Right forelimb (tissue), 1 donor: ENCODE measurements around the gene TNFRSF11A.

ENCODE experiments used
- DNase-seq: peaks from one replicate; pipeline ENCODE4 v3.0.0-alpha.2; 2018

TNFRSF11A gene

DNA sequence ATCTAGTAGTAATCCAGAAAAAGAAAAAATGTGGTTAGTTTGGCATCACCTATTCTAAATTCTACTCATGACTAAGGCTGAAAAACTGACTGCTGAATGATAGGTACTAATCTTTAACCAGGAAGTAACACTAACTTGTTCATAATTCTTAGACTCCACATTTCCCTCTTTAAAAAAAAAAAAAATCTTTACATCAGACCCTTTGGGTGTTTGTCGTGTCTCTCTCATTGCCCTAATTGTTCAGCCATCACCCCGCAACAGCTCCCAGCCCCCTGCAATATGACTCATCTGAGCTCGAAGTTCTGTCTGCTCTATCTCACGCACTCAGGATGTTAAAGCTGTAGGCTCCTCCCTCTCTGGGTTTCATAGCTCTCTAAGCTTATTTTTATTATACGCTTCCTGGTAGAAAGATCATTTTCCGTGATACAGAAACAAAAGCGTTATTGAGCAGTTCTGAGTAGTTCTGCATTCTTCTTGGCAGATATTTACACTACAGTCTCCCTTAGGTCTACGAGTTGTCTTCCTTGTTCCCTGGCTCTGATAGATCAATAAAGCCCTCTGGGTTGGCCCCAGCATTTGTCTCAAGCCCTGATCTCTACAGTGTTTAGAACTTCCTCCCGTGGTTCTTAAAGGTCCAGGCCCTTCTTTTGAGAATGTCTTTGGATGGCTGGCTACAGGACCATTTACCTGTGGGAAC is 95.6 kb downstream of the TNFRSF11A start:
- DNase-seq, result no peak

DNA sequence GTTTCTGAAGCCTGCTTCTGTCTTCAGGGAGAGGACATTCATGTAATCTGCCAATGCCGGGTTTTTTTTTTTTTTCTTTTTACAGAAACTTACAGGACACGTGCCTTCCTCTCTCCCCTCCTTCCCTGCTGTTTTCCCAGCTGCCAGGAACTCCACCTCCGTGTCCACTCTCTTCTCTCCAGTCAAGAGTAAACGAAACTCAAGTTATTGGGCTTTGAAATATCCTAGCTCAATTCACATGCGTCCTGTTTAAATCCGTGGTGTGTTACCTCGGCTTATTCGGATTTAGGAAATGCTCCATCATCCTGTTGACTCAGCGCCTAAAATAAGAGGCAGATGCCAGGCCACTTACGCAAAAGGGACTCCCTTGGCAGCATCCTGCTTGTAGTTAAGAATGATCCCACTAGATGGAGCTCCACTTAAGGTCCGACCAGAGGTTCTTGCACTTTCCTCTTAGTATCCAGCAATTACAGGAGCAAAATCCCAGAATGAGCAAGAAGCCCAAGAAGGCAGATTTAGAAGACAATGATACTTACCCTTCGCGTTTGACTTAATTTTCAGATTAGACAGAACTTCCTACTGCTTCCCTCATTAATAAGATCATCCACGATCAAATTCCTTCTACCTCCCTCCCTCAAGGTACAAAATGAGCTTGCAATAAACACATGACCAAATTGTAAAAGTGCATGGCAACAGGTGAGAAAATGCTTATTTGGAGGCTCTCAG is 100.5 kb downstream of the TNFRSF11A start:
- DNase-seq, result peak; percentile 86

DNA sequence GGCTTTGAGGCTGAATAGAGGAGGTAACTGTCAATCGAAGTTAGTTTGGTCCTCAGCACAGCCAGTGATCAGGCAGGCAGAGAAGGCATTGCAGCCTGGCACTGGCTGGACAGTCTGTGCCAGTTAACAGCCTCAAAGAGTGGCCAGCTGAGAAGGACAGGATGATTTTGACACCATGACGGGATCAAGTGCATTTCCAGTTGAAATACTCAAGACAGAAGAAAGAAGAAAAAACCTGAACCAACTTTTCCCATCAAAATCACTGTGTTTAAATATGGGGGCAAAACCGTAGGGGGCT is 101.0 kb downstream of the TNFRSF11A start:
- DNase-seq, result no peak

DNA sequence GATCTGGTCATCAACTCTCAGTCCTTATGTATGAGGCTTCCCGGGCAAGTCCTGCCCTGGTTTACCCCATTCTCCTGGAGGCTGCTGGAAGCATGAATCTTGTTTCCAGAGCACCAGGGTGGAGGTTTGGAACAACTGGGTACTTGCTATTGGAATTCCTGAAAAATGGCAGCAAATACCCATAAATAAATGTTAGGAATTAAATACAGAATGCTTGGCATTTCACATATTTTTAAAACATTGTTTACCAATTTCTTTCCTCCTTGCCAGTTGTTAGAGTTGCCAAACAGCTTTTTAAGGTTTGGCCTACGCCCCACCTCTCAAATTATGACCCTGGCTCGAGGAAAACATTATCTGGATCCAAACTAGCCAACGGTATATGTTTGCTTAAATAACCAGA is 107.1 kb downstream of the TNFRSF11A start:
- no peak for DNase-seq

DNA sequence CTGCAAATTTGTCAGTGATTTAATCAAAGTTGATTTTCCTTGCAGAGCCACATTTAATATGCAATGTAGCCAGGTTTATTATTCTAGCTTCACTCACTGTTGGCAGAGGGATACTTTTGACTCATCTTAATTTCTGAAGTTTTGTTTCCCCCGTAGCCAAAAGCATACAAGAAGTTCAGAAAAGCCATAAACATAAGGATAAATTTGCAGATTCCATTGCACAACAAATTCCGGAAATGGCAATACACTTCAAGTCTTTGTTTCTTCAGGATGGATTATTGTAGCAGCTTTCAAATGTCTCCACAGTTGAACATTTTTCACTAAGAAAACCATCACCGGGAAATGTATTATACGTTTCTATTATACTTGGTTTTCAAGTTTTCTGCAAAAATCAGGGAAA is 109.7 kb downstream of the TNFRSF11A start:
- DNase-seq, result no peak

DNA sequence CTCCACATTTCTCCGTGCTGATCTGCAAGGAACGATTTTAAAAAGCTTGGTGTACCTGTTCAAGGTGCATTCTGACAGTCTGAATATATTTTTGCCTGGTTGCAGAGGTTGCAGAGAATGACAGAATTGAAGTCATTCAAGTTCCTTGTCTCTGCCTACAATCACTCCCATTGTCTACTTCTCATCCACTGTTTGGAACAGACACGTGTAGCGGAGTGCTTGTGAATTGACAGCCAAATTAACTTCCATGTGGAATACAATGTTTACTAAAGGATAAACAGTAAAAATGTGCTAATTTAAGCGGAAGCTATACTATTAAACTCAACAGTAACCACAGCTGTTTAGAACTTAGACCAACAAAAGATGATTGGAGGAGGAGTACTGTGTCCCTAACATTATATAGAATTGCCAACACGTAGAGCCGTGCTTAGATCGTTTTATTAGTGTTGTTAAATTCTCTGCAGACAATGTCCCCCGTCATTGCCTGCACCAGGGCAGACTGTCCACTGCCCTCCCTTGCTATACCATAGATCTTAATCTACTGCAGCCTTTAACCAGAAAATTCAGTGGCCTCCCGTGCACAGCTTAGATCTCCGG is 110.4 kb downstream of the TNFRSF11A start:
- no peak for DNase-seq

DNA sequence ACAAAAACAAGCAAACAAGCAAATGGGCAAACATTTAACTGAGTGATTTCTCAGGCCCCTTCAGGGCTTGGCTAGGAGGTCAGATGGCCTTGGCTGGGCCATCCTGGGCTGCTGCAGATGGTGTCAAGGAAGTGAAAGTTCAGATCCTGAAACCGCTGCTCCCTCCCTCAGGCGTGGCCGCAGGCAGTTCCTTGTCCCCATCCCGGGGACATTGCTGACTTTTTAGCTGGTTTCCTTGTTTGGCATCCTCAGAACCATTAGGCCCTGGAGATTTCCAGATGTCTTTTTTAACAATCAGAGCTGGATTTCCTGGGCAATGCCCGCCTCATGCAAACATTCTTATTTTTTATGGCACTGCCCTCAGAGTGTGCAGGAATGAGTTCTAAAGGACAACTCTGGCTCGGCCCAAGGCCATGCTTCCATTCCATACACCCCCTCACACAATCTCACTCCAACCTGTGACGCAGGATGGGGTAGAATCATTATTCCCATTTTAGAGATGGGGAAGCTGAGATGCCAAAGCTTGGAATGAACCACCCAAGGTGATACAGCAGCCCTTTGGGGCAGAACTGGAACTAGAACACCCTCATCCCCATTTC is 111.6 kb downstream of the TNFRSF11A start:
- no peak for DNase-seq

DNA sequence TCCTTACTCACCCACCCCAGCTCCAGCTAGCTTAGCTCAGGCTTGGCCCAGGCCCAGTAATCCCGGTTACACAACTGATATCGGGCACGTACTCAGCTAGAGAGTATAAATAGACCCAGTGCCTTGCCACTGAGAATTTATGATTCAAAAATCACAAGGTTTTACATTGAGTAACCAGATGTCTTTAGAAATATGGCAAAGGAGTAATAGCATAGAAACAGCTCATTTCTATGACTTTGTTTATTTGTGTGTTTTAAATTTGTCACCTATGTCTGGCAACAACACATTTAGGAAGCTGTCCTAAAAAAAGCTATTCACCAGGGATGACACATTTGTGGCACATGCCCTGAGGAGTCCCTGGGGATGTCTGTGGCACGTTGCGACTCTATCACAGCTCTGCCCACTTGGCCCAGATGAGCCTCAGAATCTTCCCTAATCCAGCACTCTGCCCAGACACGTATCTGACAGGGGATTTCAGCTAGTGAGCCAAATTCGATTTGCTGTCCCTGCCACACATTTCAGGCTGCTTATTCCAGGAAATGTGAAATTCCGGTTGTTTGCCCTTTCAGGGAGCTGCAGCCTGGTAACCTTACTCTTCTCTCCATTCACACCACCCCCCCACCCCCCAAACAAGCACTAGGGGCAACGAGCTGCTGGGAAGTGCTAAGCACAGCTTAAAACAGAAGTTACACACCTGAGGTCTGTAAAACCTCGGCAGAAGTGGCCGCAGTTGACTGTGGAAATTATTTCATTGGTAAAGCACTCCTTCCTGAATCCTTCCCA is 112.3 kb downstream of the TNFRSF11A start:
- DNase-seq, result no peak

DNA sequence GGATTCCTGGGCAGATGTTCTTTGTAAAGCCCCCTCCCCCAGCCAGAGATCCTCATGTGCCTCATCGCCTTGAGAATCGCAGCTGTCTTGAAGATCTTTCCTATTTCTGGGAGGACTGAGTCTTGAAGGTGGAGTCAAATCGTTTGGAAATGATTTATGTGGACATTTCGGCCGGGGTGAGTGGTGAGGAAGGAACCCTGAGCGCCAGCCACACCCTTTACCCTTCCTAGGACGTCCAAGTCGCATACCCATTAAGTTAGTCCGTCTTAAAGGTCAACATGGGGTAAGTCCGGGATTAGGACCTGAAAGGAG is 112.9 kb downstream of the TNFRSF11A start:
- no peak for DNase-seq

DNA sequence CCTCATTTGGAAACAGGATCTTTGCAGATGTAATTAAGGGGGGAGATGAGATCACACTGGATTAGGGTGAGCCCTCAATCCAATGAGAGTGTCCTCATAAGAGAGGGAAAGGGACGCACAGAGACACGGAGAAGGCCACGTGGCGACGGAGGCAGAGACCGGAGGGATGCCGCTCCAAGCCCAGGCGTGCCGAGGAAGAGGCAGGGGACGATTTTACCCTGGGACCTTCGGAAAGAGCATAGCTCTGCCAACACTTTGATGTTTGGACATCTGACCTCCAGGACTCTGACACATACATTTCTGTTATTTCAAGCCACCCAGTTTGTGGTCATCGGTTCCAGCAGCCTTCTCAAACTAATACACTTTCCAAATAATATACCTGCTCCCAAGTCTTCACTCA is 113.3 kb downstream of the TNFRSF11A start:
- no peak for DNase-seq

DNA sequence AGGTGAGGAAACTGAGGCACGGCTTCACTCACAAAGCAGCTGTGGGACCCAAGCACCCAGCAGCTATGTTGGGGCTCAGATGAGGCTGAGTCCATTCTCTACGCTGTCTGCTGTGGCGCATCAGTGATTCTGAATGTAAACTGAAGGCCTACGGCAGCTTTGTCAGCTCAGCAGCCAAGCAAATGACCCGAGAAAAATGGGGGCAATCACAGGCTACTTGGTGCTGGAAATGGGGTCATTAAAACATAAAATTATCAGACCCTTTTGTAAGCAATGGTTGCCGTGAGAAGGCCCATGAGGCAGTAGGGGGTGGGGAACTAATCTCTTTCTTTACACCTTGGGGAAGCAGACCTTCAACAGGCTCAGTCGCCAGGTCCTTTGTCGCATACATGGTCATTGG is 113.8 kb downstream of the TNFRSF11A start:
- no peak for DNase-seq
